GM04504 (cell line): ENCODE measurements around the gene DOCK1.

ENCODE experiments used
- DNase-seq: peaks from one replicate; pipeline ENCODE4 v3.0.0-alpha.2; 2012; ENCODE audit warnings: low read depth

DOCK1 gene

DNA sequence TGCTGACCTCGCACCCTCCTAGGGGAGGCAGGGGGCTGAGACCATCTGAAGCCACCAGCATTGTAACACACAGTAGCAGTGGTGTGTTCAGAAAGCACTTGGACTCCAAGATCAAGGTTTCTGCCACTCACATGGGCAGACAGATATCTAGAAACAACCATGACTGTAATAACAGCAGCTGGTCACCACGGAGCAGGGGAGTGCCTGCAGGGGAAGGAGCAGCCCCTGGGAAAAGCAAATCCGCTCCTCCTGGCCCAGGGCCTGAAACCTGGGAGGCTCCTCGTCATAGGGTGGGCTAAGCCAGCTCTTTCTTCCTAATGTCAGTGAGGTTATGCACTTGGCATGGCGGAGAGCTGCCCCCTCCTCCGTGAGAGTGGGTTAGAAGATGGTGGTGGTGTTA lies 409.6 kb downstream of the DOCK1 start:
- no peak for DNase-seq

GRCh38 chr10:127315888-127316287 lies 410.7 kb downstream of the DOCK1 start:
- DNase-seq, result no peak

- no peak for DNase-seq
Observed at GRCh38 chr10:127318396-127318795, 413.2 kb downstream of the DOCK1 start.

DNA sequence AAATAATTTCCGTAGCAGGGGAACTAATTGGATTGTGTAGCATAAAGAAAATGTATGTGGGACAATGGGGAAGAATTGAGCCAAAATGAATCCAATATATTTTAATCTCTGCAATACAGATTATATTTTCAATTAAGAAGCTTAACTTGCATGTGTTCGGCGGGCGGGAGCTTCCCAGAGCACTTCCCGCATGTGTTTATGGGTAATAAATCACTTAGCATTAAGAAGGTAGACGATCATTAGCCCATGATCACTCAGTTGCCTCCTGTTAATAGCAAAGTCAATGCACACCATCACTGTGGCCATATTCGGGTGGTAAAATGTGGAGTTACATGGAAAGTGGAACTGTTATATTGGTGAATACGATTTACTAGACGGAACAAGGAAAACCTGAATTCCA lies 414.0 kb downstream of the DOCK1 start:
- no peak for DNase-seq

- no peak for DNase-seq
Observed at GRCh38 chr10:127319691-127320090, 414.5 kb downstream of the DOCK1 start.

- DNase-seq, result no peak
Observed at GRCh38 chr10:127320176-127320575, 414.9 kb downstream of the DOCK1 start.

- DNase-seq, result no peak
Observed at GRCh38 chr10:127322286-127322685, 417.1 kb downstream of the DOCK1 start.

DNA sequence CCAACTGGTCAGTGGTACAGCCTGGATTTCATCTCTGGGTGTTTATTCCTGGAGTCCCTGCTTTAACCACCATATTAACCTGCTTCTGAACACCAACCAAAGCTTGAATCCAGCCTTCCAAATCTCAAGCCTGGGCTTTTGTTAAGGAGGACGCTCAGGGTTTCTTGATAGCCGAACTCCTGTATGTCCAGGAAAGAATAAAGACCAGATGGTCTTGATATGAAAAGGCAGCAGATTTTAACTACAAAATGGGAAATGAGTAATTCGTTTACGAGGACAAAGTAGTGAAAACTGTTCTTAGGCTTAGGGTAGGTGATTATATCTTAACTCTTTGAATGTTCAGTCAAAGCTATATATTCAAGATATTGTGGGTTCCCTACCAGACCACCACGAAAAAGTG lies 420.3 kb downstream of the DOCK1 start:
- DNase-seq, result no peak

- DNase-seq, result no peak
Observed at GRCh38 chr10:127326883-127327282, 421.7 kb downstream of the DOCK1 start.

GRCh38 chr10:127331696-127332095 lies 426.5 kb downstream of the DOCK1 start:
- DNase-seq, result no peak

DNA sequence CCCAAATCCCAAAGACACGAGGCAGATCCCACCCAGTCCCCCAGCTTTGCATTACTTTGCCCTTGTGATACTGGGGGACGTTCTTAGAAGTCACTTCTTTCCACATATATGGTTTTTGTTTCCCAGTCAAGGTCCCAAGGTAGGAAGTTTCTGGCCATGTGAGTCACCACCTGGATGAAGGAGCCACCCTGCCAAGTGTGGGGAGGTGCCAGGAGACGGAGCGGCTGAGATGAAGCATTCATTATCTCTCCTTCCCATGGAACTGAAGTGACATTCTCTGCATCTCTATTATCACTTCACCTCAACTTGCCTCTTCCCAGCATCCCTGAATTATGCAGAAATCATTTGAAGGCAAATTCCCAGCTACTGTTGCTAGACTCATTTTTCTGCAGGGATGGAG lies 427.4 kb downstream of the DOCK1 start:
- no peak for DNase-seq

DNA sequence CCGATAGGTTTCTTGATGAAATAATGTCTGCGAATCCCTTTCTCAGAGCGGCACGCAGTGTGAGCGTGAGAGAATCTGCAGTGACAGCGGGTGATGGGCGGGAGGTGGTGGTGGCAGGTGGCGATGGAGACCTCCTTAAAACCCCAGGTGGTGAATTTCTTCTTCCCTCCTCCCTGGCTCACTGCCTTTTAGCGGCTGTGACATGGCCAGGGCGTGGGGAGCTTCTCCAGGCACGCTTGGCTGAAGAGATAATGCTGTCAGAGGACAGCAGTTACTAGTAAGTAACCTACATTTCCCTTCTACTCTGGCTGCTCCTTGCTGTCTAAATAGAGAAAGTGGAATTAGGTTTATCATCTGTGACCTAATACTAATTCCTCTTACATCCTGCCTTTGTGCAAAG lies 432.6 kb downstream of the DOCK1 start:
- no peak for DNase-seq

GRCh38 chr10:127338399-127339110 lies 433.3 kb downstream of the DOCK1 start:
- no peak for DNase-seq

- no peak for DNase-seq
Observed at GRCh38 chr10:127343821-127344220, 438.6 kb downstream of the DOCK1 start.

DNA sequence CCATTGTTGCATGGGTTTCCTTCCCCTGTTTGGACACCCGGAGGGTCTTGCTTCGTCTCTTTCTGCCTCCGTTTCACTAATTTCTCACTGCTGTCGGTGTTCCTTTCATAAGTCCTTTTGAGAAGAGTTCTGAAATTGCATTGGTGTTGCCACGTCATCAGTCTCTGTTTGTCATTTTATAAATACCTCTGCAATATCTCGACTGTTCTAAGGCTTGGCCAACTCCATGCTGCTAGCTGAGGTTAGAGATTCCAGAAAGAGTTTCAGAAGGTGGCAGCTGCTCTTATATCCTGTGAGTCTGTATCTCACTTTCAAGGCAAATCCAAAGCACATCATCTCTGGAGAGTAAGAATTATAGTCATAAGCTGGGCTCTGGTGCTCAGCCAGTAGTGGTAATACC lies 439.1 kb downstream of the DOCK1 start:
- DNase-seq, result no peak

DNA sequence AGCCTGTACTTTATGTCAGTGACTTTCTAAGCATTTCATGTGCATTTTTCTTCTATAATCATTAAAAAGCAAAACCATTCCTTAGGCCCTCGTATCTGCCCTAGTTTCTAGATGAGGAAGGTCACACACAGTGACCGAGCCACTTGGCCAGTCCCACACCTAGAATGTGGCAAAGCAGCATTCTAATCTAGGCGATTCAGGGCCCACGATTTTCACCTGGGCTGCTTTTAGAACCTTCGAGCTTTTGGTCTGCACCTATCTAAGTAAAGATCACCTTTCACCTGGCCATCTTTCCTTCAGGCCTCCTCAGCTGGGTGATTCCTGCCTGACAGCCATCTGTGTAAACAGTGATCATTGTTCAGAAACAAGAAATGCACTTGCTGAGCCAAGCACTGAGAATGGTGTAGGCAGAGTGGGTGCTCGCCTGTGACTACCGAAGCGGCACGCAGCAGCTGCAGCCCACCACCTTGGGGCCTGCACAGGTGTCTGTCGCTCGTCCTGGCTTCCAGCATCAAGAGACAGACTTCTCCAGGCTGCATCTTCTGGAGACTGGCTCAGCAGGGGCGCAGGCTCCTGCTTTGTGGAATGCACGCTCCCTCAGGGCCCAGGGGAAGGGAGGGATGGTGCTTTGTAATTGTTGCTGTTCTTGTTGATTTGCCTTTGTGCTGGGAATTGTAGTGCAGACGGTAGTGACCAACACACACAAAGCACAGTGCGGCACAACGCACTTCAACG lies 440.2 kb downstream of the DOCK1 start:
- no peak for DNase-seq

DNA sequence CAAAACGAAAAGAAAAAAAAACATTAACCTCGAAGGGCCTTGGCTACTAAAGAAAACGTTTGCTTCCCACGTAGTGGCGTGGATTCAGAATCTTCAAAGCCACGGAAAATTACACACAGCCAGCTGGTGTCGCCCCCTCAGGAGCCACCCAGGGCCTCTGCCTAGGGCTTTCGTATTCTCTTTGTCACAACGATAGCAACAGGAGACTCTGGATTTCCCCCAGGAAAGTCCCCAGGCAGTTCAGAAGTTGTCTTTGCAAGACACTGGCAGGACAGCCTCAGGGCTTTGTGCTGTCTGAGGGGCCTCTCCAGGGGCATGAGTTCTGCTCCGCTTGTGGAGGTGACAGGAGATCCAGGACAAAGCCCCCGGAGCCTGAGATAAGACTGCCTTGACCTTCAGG lies 441.4 kb downstream of the DOCK1 start:
- DNase-seq, result no peak

- DNase-seq, result no peak
Observed at GRCh38 chr10:127347202-127347959, 442.2 kb downstream of the DOCK1 start.

DNA sequence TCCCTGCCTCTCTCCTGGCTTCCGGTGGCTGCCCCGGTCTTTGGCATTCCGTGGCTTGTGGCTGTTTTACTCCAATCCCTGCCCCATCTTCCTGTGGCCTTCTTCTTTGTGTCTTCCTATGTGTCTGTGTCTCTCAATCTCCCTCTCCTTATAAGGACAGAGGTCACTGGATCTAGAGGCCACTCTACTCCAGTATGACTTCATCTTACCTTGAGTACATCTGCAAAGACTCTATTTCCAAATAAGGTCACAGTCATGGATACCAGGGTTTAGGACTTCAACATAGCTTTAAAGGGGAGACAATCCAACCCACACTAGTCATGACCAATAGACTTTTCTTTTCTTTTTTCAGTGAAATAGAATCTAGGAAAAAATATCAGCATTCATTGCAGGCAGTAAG lies 444.5 kb downstream of the DOCK1 start:
- no peak for DNase-seq

DNA sequence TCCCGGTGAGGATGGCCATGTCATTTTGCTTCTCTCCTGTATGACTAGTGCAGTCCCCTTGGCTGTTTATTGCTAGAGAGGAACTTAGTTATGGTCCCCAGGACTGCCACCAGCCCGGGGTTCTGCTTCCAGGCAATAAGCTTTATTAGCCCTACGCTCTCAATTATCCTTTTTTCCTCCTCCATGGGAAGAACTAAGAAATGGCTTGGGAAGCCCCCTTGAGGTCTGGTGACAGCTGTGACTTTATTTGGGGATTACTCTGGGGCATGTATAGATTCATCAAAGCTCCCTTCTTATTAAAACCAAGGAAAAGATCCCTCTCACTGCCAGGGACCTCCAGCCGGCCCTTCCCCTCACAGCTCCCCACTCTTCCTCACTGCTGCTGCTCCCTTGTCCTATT lies 446.3 kb downstream of the DOCK1 start:
- no peak for DNase-seq

GRCh38 chr10:127353544-127353943 lies 448.3 kb downstream of the DOCK1 start:
- DNase-seq, result no peak

DNA sequence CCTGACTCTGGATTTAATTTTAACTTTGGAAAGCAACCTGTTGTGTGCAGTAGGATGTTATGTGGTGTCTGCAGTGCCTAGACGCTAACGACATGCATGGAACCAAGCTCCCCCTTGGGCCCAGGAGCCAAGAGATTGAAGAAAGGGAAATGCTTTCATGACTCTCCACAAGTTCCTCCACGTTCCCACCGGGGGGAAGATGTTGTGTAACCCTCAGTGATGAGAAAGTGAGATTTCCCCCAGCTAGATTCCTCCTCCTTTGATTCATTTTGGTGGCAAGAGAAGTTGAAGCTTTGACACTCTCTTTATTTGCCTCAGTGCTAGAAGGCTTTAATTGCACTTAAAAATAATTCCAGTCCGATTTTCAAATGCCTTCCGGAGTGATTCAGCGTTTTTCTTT lies 449.0 kb downstream of the DOCK1 start:
- DNase-seq, result no peak

DNA sequence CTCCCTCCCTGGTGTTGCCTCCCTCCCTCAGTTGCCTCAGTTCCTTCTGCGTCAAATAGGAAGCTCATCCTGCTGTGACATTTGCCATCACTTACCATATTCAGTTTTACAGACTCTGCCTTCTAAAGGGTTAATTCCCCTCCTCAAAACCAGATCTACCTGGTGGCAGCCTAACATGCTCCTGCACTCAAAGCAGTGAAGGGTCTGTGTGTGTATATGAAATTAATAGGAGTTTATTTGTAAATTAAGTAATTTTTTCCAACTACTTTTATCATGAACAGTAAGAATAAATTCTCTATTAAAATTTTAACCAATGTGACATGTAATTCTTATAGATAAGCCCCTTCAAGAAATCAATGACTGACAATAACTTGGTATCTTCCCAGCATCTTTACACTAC lies 449.8 kb downstream of the DOCK1 start:
- DNase-seq, result no peak
